Measurements from ENCODE around the gene PIWIL4. TPM values are rescaled to one million over a fixed set of nuclear protein-coding genes. Genes with fewer than 3 reads are reported as not detected.

The PIWIL4 gene
- total and polyA plus RNA-seq, 9 of the 15 experiments (the other 6 are each of a cell fraction or from before 2014, with no cell fraction given) = 6.3 to 17.0 (median 10.8) TPM

DNA sequence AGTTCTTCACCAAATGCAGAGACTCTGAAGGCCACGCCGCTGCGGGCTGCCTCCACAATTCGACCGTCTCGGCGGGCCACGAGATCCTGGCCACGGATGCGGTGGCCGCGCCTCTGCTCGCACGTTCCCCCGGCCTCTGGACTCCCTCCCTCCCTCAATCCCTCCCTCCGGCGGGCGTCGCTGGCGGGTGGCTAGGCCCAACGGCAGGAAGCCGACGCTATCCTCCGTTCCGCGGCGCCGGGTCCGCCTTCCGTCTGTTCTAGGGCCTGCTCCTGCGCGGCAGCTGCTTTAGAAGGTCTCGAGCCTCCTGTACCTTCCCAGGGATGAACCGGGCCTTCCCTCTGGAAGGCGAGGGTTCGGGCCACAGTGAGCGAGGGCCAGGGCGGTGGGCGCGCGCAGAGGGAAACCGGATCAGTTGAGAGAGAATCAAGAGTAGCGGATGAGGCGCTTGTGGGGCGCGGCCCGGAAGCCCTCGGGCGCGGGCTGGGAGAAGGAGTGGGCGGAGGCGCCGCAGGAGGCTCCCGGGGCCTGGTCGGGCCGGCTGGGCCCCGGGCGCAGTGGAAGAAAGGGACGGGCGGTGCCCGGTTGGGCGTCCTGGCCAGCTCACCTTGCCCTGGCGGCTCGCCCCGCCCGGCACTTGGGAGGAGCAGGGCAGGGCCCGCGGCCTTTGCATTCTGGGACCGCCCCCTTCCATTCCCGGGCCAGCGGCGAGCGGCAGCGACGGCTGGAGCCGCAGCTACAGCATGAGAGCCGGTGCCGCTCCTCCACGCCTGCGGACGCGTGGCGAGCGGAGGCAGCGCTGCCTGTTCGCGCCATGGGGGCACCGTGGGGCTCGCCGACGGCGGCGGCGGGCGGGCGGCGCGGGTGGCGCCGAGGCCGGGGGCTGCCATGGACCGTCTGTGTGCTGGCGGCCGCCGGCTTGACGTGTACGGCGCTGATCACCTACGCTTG lies 23.2 kb upstream of the PIWIL4 start, which contains the start of gene FUT4 (continued):
- TF ChIP-seq RREB1 (CRISPR knock-in tag; IDR thresholded peaks at IDR 0.05) (peak; percentile 79; the same call in 1 of the 2 replicates), BRD4 (IDR thresholded peaks at IDR 0.05) (peak; percentile 83; the same call in 1 of the 2 replicates), PTRF (tag; IDR thresholded peaks at IDR 0.05) (no peak), HSF4 (CRISPR knock-in tag; IDR thresholded peaks at IDR 0.05; ENCODE audit: borderline replicate concordance) (no peak), HNRNPH1 (optimal IDR thresholded peaks at IDR 0.05; ENCODE audit: low read depth, low read length) (no peak), GABPB1 (CRISPR knock-in tag; IDR thresholded peaks at IDR 0.05) (peak; percentile 88), ZNF197 (CRISPR knock-in tag; IDR thresholded peaks at IDR 0.05; ENCODE audit: low read depth) (no peak), TGIF2 (CRISPR knock-in tag; IDR thresholded peaks at IDR 0.05) (no peak), STAT5A (IDR thresholded peaks at IDR 0.05; ENCODE audit: borderline replicate concordance, low read length) (no peak), NFXL1 (CRISPR knock-in tag; IDR thresholded peaks at IDR 0.05) (no peak), TFAP4 (CRISPR knock-in tag; IDR thresholded peaks at IDR 0.05; ENCODE audit: borderline replicate concordance) (peak; percentile 83), MITF (IDR thresholded peaks at IDR 0.05) (no peak), KLF13 (tag; IDR thresholded peaks at IDR 0.05; ENCODE audit: borderline replicate concordance, low read depth) (peak; percentile 84), SREBF1 (IDR thresholded peaks at IDR 0.05; ENCODE audit: borderline replicate concordance, low read depth, low read length) (no peak), EGR1 (conservative IDR thresholded peaks at IDR 0.05) (peak; percentile 89), FUS (optimal IDR thresholded peaks at IDR 0.05; ENCODE audit: low read depth, low read length) (no peak), NCOA1 (IDR thresholded peaks at IDR 0.05; ENCODE audit: low read depth) (peak; percentile 76; the same call in 1 of the 2 replicates)
